Stimulated activated CD8-positive, alpha-beta memory T cell treated with anti-CD3 and anti-CD28 coated beads, Interleukin-7, amount 100 ng/mL, for 24 hours (primary cell): Measurements from ENCODE around the gene RPS6KA5.
"Not testable (repeated sequence)": the region's sequence is repeated elsewhere in the genome, so short reads cannot be mapped to it uniquely, and the experiment has no call there.

Source experiments
- DNase-seq: peaks from one replicate; pipeline ENCODE4 v3.0.0-alpha.2; 2020; ENCODE audit warnings: low read depth

RPS6KA5 gene

DNA sequence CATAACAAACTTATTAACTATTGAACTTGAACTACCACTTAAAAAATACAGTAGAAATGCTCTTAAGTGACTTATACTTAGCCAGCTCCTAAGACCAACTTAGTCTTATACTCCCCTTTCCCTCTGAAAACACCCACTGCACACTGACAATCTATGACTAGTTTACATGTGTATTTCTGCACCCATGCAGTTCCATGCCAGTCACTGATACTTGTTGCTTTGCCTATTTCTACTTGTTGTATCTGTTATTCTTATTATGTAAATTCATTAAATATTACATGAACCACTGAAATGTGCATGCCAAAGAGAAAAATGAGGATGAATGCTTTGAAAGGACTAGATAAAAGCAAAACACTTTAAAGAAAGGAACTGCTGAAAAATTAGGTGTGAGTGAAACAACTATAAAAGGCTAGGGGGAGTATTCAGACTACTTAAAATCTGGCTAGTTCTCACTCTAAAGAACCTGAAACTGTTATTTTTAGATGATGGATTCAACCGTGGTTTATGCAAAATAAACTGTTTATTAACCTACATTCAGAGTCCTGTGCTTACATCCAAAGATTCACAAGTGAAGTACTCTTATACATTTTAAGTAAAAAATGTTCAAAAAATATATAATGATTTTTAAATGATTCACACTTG is 74.7 kb downstream of the RPS6KA5 start:
- no peak for DNase-seq

DNA sequence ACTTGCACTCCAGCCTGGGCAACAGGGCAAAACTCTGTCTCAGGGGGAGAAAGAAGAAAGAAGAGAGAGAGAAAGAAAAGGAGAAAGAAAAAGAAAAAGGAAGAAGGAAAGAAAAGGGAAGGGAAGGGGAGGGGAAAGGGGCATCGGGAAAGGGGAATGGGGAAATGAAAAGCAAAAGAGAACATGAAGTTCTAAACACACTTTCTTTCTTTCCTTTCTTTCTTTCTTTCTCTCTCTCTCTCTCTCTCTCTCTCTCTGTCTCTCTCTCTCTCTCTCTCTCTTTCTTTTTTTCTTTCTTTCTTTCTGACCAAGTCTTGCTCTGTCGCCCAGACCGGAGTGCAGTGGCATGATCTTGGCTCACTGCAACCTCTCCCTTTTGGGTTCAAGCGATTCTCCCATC is 76.9 kb downstream of the RPS6KA5 start:
- DNase-seq = no peak

DNA sequence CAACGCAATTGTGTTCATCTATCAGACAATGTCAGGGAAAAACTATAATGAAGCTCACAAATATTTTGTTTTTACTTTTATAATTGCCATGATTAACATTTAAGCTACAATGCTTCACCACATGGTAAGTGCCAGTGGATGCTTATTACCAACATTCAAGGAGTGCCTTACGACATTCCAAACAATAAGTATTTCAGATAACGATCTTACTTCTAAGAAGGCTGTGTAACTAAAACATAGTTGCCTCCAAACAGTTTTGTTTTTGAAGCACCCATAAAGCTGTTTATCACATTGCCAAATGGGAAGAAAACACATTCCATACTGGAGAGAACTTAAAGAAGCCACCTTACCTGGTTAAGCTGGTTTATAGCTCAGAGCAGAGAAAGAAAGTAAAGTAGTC is 78.8 kb downstream of the RPS6KA5 start:
- no peak for DNase-seq

DNA sequence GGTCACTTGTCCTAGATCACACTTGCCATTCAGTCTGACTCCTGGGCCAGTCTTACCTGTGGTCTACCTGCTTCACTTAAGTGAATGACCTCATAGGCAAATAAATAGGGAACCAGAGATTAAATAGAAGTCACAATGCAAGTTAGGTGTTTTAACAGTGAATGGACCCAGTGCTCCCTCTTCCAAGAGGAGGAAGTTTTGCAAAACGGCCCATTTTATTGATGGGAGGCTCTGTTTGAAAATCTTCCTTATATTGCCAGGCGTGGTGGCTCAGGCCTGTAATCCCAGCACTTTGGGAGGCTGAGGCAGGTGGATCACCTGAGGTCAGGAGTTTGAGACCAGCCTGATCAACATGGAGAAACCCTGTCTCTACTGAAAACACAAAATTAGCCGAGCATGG is 79.8 kb downstream of the RPS6KA5 start:
- DNase-seq = not testable (repeated sequence)

DNA sequence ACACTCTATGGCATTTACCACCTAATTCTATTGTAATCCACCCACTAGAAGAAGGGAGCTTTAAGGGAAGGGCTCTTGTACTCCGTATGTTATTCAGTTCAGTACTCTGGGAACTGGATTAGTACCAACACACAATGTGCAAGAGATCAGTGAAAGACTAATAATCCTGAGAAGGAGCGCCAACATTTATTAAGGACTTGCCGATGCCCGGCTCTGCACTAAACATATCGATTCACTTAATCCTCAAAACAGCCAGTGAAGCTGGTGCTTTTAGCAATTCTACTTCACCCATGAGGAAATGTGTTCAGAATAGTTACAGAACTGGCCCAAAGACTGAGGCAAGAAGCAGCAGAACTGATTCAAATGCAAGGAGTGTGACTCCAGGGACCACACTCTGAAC is 80.9 kb downstream of the RPS6KA5 start:
- no peak for DNase-seq

DNA sequence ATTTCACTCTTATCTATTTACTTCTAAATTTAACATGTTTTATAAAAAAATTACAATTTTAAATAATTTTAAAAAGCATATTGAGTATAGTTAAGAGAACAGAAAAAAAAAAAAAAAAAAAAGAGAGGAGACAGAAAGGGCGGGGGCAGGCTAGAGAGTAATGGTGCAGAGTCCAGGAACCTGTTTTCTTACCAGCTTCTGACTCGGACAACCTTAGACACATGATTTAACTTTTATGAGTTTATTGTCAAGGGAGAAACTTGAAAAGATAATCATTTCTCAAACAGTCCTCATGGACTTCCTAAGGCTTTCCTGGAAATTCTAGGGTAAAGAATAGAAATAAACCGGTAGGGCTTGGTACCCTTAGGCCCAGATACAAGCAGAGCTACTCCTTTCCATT is 84.3 kb downstream of the RPS6KA5 start:
- DNase-seq = no peak

DNA sequence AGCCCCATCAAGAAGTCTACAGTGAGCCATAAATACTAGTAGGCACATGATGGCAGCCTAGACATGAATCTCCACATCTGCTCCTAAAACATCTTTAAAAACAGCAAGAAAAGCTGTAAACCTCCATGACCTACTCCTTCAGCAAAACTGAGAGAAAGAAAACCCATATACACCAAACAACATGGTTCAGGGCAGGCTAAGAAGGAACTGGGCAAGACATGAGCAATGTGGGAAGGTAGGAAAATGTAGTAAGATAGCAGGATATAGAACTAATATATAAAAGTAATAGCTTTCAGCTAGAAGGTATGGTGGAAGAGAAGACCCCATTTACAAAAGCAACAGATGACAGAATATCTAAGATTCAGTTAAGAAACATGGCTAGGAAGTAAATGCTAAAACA is 88.8 kb downstream of the RPS6KA5 start:
- DNase-seq = no peak

DNA sequence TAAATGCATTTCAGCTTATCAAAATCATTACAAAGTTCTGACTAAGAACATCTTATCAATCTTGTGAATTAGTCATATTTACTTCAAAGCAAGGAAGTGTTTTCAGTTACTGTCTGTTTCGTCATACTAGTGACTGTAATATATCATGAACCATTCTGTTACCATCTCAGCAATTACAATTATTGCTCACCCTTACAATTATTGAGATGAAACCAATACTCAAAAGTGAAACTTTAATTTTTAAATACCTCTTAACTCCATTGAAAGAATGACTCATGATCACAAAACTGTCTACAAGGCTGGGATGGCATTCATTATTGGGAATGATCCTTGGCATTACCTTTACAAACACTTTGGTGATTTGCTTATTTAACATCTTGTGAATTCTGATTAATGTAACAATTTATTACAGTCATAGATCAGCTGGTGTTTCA is 90.3 kb downstream of the RPS6KA5 start:
- DNase-seq = no peak

DNA sequence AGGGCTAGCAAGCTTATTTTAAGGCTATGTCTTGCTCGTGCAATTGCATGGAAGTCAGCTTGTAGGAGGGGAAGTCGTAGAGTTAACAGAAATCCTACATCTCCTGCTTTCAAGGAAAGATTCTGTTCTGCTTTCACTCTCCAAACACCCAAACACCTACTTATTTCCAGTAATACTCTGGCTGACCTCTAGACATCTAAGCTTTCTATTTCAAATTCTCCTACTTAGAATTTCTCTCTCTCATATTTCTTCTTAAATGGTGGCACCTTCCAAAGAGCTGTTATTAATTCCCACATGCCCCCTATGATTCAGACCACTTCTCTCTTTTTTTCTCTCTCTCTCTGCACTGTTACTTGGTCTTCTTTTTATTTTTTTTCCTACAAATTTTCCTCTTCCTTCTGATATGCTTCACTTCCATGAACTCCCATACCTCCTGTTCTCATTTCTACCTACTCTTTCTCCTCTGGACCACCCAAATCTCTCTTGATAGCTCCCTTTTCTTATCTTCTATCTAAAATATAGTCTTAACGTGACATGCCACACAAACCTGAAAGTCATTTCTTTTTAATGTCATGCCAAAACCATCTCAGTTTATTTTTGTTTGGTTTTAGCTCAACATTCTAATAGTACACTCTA is 90.8 kb downstream of the RPS6KA5 start:
- no peak for DNase-seq

DNA sequence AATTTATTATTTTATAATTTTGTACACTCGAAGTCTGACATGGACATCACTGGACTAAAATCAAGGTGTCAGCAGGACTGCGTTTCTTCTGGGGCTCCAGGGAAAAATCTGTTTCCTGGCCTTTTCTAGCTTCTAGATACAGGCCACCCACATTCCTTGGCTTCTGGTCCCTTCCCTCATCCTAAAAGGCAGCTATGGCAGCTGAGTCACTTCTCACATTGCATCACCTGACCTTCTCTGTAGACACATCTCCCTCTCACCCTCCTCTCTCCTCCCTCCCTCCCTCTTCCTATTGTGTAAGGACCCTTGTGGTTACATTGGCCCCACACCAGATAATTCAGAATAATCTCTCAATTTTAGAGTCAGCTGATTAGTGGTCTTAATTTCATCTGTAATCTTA is 92.4 kb downstream of the RPS6KA5 start:
- no peak for DNase-seq

DNA sequence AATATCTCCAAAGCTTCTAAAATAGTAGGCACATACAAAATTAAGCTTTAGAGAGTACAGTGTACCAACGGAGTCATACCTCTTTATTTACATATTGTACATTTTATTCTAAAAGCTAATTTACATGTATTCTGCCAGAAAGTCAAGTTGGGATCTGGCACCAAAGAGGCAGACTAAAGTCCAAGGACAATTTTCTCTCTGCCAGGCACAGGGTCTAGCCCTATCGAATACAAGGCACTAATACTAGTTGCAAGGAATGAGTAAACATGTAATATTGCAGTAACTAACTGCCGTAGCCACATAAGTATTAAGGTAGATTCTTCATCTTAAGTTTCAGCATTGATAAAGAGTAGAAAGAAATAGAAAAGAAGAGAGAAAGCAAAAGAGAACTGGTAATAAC is 93.9 kb downstream of the RPS6KA5 start:
- no peak for DNase-seq

DNA sequence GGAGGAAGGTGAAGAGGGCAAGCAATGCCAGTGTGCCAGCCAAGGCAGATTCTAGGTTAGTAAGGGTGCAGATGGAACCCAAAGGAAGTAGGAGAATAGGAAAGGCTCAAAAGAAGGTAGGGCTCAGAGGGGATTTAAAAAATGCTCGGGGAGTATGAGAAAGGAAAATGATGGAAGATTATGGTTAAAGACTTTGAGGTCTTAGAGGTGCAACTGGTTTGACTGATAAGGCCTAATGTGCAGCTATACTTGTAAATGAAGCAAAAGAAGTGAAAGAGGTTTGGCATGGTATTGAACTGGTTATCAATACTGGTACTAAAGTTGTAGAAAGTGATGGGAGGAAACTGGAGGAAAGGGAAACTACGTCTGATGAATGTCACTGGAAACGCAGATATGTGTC is 94.7 kb downstream of the RPS6KA5 start:
- DNase-seq = no peak

DNA sequence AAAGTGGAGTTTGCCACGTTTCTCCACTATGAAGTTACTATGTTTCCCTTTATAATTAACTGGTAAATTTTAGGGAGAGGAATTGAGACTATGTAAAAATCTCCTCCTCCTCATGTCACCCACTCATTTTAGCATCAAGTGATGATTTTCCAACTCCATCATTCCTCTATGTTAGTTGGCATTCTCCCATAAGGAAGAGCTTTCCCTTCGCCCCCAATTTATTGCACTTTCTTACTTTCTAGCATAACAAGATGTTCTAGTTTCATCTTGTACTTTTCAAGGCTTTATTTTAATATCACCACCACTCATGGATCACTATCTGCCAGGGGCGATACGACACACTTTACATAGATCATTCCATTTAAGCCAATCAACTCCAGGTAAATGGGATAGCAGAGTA is 97.1 kb downstream of the RPS6KA5 start:
- DNase-seq = no peak

DNA sequence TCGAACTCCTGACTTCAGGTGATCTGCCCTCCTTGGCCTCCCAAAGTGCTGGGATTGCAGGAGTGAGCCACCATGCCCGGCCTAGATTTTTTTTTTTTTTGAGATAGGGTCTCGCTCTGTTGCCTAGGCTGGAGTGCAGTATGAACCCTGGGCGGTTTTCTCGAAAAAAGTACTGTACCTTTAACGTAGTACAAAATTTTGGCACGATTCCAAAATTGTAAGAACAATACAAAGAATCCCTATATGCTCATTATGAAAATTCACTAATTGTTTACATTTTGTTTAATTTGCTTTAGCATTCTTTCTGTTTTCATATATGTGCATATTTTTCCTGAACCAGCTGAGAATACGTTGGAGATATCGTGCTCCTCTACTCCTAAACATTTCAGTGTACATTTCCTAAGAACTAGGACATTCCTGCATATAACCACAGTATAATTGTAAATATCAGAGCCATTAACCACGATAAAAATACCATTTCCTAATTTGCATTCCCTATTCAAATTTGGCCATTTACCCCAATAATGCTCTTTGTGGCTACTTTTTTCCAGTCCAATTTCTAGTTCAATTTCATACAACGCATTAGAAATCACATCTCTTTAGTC is 97.8 kb downstream of the RPS6KA5 start:
- DNase-seq = no peak

DNA sequence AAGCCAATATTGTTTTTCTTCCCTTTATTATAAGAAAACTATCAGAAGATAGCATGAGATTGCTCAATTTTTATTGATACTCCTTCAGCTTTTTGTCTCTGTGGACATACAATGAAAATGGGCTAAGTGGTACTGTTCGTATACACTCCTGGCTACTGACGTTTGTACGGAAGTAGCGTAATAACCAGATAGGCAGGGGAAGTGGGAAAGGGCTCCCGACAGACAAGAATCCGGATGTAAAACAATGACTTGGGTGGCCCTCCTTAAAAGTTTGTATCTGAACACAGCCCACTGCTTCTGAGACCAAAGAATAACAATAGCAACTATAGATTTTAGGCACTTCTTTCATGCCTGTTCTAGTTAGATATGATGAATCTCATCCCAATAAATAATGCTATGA is 99.6 kb downstream of the RPS6KA5 start:
- no peak for DNase-seq

DNA sequence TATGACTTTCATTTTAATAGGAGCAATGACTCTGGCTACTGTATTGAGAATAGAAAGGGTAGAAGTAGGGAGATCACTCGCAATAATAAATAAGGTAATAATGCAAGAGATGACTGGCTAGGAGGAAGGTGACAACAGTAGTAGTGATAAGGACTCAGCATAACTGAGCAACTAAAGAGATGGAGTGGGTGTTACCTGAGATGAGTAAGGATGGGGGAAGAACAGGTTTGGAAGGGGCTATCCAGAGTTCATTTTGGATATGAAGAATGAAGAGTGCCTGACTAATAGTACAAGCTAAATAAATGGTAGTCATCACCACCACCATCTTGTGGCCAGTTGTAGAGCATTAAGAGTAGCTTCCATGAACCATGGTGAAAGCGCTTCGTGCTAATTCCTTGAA is 101.1 kb downstream of the RPS6KA5 start:
- no peak for DNase-seq

DNA sequence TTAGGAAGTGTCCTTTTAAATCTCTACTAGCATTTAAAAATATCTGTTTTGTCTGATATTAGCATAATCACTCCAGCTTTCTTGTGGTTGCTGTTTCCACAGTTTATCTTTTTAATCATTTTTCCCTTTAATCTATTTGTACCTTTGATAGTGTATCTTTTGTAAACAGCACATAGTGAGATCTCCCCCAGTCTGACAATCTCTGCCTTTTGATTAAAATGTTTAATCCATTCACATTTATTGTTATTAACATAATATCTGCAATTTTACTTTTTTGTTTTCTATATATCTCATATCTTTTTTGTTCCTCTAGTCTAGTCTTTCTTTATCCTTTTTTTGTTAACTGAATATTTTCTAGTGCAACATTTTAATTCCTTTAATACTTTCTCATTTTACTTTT is 104.2 kb downstream of the RPS6KA5 start:
- DNase-seq = no peak

DNA sequence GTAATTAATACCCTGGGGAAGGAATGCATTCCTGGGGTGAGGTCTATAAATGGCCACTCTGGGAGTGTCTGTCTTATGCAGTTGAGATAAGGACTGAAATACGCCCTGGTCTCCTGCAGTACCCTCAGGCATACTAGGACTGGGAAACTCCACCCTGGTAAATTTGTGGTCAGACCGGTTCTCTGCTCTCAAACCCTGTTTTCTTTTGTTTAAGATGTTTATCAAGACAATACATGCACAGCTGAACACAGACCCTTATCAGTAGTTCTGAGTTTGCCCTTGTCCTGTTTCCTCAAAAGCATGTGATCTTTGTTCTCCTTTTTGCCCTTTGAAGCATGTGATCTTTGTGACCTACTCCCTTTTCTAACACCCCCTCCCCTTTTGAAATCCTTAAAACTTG is 106.8 kb downstream of the RPS6KA5 start:
- not testable (repeated sequence) for DNase-seq

DNA sequence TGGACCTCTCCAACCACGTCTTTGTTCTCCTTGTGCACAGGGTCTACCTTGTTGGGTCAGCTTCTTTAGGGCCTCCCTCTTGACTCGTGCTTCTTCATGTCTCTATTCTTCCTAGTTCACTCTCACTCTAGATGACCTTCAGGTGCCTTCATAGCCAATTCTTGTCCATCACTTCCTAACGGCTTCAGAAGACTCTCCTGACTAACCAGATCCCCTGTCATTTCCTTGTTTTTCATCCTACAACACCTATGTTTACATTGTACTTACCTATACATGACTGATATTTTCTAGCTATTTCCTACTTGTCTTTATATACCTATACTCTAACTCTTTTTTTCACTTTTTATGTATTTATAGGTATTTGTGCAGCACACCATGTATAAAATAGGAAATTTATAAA is 117.1 kb downstream of the RPS6KA5 start:
- DNase-seq = no peak

DNA sequence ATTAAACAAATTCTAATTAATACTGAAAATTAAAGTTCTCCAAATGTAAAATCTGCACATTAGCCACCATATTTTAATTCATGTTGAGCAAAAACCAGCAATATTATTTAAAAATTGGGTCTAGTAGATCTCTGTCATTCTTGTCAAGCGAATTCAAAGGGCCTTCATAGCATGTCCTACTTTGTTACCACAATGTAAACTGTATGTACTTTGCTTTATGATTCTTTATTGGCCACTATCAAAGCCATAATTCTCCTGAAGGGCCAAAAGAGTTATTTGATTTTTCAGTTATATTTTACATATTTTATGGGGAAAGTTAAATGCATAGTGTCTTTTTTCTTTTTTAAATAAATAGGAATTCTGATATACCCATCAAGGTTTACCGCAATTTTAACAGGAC is 117.9 kb downstream of the RPS6KA5 start:
- no peak for DNase-seq

DNA sequence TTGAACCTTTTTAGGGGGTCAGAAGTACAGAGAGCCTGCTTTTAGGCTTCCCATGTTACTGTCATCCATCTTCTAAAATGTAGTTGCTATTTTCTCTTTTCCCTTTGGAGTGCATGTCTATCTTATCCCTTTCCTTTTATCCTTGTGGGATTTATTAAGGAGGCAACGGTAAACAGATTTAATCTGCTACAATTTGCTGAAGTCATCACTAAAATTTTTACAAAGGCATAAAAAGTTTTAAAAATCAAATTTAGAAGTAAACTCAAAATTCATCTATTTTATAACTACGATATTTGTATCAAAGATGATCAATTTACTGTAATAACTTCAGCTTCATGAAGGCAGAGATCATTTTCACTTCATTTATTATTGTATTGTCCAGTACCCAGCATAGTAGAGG is 118.7 kb downstream of the RPS6KA5 start:
- DNase-seq = no peak

DNA sequence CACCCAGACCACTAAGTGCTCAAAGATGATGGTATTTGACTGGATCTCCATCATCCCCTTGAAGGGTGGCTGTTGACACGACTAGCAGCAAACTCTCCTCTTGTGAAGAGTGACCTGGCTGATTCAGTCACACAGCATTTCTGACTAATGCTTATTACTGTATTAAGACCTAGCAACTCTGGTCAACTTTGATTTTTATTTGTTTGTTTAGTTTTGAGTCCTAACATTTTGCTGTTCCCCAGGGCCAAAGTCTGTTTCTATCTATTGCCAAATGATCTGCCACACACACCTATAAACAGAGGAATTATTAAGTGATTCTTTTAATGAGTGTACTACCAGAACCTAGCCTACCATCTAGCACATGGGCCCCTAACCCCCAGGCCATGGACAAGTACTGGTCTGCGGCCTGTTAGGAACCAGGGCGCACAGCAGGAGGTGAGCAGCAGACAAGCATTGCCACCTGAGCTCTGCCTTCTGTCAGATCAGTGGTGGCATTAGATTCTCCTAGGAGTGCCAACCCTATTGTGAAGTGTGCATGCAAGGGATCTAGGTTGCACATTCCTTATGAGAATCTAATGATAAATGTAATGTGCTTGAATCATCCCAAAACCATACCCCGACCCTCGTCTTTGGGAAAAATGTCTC is 120.0 kb downstream of the RPS6KA5 start:
- DNase-seq = no peak

DNA sequence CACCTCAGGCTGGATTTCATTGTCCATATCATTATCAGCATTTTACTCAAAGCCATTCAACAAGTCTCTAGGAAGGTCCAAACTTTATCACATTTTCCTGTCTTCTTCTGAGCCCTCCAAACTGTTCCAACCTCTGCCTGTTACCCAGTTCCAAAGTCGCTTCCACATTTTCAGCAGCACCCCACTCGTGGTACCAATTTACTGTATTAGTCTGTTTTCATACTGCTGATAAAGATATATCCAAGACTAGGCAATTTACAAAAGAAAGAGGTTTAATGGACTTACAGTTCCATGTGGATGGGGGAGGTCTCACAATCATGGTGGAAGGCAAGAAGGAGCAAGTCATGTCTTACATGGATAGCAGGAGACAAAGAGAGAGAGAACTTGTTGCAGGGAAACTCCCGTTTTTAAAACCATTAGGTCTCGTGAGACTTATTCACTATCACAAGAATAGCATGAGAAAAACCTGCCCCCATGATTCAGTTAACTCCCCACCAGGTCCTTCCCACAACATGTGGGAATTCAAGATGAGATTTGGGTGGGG is 121.1 kb downstream of the RPS6KA5 start:
- DNase-seq = not testable (repeated sequence)
